Measurements from ENCODE around the gene TEPSIN. TPM values are rescaled to one million over a fixed set of nuclear protein-coding genes. Genes with fewer than 3 reads are reported as not detected.

Gene TEPSIN
- total and polyA plus RNA-seq, 4 donors, result 20.7 to 48.7 (median 31.1) TPM

- DNase-seq (no peak), ATAC-seq (ENCODE audit: insufficient read depth, low FRiP score) (no peak)
- Histone ChIP-seq H3K9me3 (ENCODE audit: control insufficient read depth in 4 of 4, insufficient read depth in 3 of 4, low read length in 3 of 4) (no peaks in the 10 kb centered on the region), H3K27me3 (ENCODE audit: control insufficient read depth in 3 of 3, insufficient read depth in 3 of 3, low read length in 2 of 3) (no peaks in the 10 kb centered on the region), H3K4me3 (no peak overlapping the region), H3K36me3 (ENCODE audit: control insufficient read depth in 4 of 4, insufficient read depth in 4 of 4, low read length in 4 of 4) (peaks cover 0 to 27% (median 2%) of the 10 kb centered on the region in 4 donors), H3K4me1 (ENCODE audit: control insufficient read depth in 5 of 5, insufficient read depth in 5 of 5, low read length in 5 of 5) (peaks cover 0 to 7% (median 0%) of the 10 kb centered on the region in 5 donors), H3K27ac (ENCODE audit: low read depth in 1 of 2, low read length in 1 of 2) (no peak overlapping the region), H3K9ac (ENCODE audit: insufficient read depth in 1 of 2, low read length in 2 of 2) (no peak overlapping the region)
- TF ChIP-seq CTCF (IDR thresholded peaks at IDR 0.05; ENCODE audit: control extremely low read depth, extremely low read depth), result no peak
- 95 to 98% methylated on average over 10 of the region's 10 CpGs for WGBS, 2 donors
These were observed 36.5 kb downstream of the TEPSIN start for GRCh38 chr17:81202318-81202717.

GRCh38 chr17:81200695-81201580 is 37.9 kb downstream of the TEPSIN start:
- H3K27ac ChIP-seq (ENCODE audit: low read depth in 1 of 2, low read length in 1 of 2), result peak overlapping the region in 1 of 2 donors; percentile 4
- peaks cover 0 to 23% (median 2%) of the 10 kb centered on the region in 4 donors for H3K36me3 ChIP-seq (ENCODE audit: control insufficient read depth in 4 of 4, insufficient read depth in 4 of 4, low read length in 4 of 4)

GRCh38 chr17:81200201-81200600 is 38.7 kb downstream of the TEPSIN start:
- H3K27me3 ChIP-seq (ENCODE audit: control insufficient read depth in 3 of 3, insufficient read depth in 3 of 3, low read length in 2 of 3), result no peaks in the 10 kb centered on the region
- WGBS, 2 donors, result 95 to 97% methylated on average over 18 of the region's 18 CpGs
- peak overlapping the region in 1 of 2 donors; percentile 4 for H3K27ac ChIP-seq (ENCODE audit: low read depth in 1 of 2, low read length in 1 of 2)
- peaks cover 0 to 23% (median 2%) of the 10 kb centered on the region in 4 donors for H3K36me3 ChIP-seq (ENCODE audit: control insufficient read depth in 4 of 4, insufficient read depth in 4 of 4, low read length in 4 of 4)
- TF ChIP-seq CTCF (IDR thresholded peaks at IDR 0.05; ENCODE audit: control extremely low read depth, extremely low read depth), result no peak
- no peak overlapping the region for H3K9ac ChIP-seq (ENCODE audit: insufficient read depth in 1 of 2, low read length in 2 of 2)
- DNase-seq (no peak), ATAC-seq (ENCODE audit: insufficient read depth, low FRiP score) (no peak)
- peaks cover 0 to 9% (median 0%) of the 10 kb centered on the region in 5 donors for H3K4me1 ChIP-seq (ENCODE audit: control insufficient read depth in 5 of 5, insufficient read depth in 5 of 5, low read length in 5 of 5)
- no peaks in the 10 kb centered on the region for H3K9me3 ChIP-seq (ENCODE audit: control insufficient read depth in 4 of 4, insufficient read depth in 3 of 4, low read length in 3 of 4)
- H3K4me3 ChIP-seq, result no peak overlapping the region

More at GRCh38 chr17:81200695-81201580, 37.9 kb downstream of the TEPSIN start:
- Histone ChIP-seq H3K4me1 (ENCODE audit: control insufficient read depth in 5 of 5, insufficient read depth in 5 of 5, low read length in 5 of 5) (peaks cover 0 to 9% (median 0%) of the 10 kb centered on the region in 5 donors), H3K4me3 (no peak overlapping the region), H3K27me3 (ENCODE audit: control insufficient read depth in 3 of 3, insufficient read depth in 3 of 3, low read length in 2 of 3) (no peaks in the 10 kb centered on the region), H3K9me3 (ENCODE audit: control insufficient read depth in 4 of 4, insufficient read depth in 3 of 4, low read length in 3 of 4) (no peaks in the 10 kb centered on the region), H3K9ac (ENCODE audit: insufficient read depth in 1 of 2, low read length in 2 of 2) (no peak overlapping the region)
- peak; percentile 39 for ATAC-seq (ENCODE audit: insufficient read depth, low FRiP score)
- peak; percentile 45 for TF ChIP-seq CTCF (IDR thresholded peaks at IDR 0.05; ENCODE audit: control extremely low read depth, extremely low read depth)
- WGBS, 2 donors, result 67 to 70% methylated on average over 27 of the region's 27 CpGs
- peak; percentile 42 to 62 (median 45) for DNase-seq
